LNCAP (cell line): Measurements from ENCODE around the gene NDUFS1.

Source experiments
- TF ChIP-seq, protein P1 (sequence below): fragments of 450-650 bp; IDR thresholded peaks from 2 replicates; pipeline ENCODE4 v1.5.1; 2017; ENCODE audit warnings: mild to moderate bottlenecking

The NDUFS1 gene

GRCh38 chr2:206096876-206097275, 62.4 kb downstream of the NDUFS1 start:
- TF ChIP-seq, protein P1, sequence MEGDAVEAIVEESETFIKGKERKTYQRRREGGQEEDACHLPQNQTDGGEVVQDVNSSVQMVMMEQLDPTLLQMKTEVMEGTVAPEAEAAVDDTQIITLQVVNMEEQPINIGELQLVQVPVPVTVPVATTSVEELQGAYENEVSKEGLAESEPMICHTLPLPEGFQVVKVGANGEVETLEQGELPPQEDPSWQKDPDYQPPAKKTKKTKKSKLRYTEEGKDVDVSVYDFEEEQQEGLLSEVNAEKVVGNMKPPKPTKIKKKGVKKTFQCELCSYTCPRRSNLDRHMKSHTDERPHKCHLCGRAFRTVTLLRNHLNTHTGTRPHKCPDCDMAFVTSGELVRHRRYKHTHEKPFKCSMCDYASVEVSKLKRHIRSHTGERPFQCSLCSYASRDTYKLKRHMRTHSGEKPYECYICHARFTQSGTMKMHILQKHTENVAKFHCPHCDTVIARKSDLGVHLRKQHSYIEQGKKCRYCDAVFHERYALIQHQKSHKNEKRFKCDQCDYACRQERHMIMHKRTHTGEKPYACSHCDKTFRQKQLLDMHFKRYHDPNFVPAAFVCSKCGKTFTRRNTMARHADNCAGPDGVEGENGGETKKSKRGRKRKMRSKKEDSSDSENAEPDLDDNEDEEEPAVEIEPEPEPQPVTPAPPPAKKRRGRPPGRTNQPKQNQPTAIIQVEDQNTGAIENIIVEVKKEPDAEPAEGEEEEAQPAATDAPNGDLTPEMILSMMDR = no peak

DNA sequence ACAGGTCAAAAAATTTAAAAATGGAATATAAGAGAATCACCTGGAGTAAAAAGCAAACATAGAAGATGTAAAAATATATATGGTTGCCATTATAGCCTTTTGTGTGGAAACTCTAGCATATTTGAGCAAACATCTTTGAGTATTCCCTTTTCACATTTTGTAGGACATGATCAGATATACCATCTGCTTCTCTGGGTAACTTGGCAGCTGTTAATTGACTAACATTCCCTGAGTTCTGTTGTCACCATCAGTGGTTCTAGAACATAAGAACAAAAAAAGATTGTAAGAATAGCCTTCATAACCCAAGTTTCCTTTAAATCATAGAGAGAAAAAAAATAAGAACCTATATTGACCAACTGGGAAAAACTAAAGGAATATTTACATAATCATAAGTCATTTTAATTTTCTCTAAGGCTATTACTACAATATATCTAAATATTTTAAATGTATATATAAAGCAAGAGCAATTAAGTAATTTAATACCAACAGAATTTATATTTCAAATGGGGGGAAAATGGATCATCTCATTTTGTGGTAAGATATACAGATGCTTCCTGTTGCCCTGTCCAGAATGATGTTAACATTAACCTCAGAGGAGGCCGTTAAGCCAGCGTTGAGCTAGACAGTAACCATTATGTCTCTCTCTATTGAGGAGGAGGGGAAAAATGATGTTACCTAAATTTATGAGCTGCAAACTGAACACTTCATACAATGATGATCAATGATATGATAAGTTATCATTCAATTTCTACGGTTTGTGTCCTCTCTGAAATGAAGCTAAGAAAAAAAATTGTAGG, 63.5 kb downstream of the NDUFS1 start:
- TF ChIP-seq, protein P1 = no peak

GRCh38 chr2:206092297-206092696, 66.9 kb downstream of the NDUFS1 start:
- TF ChIP-seq, protein P1 = no peak

DNA sequence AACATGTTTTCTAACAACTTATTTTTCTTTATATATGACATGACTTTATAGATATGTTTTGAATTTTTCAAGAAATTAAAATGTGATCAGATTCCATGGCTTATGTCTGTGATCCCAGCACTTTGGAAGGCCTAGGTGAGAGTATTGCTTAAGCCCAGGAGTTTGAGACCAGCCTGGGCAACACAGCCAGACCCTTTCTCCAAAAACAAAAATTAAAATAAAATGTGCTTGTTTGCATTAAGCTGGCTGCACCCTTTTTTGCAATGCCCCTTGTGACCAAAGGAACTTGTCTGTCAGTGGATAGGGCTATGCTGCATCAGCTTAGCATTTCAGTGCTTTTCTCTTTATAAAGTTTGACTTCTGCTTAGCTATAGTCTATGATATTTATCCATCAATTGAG, 71.0 kb downstream of the NDUFS1 start:
- TF ChIP-seq, protein P1 = no peak

- TF ChIP-seq, protein P1 = no peak
Observed at GRCh38 chr2:206086716-206087350, 72.4 kb downstream of the NDUFS1 start.

GRCh38 chr2:206085742-206086445, 73.3 kb downstream of the NDUFS1 start, which contains the start of gene INO80D:
INO80D (minus strand) TSS chr2:206086174; CDS start chr2:206063016, 23,158 bp downstream.
- TF ChIP-seq, protein P1 = 0 out of 2 replicates have a peak, but pooled peaks have one; percentile 34

DNA sequence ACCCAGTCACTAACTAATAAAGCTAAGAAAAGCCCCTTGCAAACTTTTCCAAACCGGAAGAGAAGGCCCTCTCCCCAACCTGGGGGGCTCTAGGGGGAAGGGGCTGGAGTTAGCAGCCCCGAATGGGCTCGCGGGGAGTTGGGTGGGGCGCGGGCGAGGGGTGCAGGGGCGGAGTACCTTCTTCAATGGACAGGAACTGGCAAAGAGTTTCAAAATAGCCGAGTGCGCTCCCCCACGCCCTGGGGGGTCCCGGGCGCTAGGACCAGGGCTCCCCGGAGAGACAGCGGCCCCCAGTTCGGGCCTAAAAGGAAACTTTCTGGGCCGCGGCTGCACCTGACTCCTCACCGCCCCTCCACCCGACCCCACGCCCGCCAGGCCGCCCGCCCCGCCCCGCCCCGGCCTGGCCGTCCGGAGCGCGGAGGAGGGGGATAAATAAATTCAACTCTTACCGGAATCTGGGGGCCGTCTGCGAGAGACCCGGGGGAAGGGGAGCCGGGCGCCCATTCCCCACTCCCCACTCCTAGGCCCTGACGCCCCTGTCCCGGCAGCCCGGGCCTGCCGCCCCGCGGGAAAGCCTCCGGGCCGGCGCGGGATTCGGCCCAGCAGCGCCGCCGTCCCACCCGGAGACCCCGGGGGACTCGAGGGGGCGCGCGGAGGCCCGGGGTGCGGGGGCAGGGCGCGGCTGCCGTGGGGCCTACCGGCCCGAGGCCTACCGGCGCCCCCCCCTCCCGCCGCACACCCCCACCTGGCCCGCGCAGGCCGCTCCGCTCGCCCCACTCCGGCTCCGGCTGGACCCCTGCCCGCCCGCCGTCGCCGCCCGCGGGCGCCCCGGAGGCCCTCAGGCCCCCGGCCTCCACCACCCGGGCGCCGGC, 74.1 kb downstream of the NDUFS1 start:
- TF ChIP-seq, protein P1 = no peak
